Measurements from ENCODE around the gene NUP160. TPM values are rescaled to one million over a fixed set of nuclear protein-coding genes. Genes with fewer than 3 reads are reported as not detected.

Gene NUP160
- total and polyA plus RNA-seq, 2 of the 13 experiments (the other 11 are each of a cell fraction or from before 2014, with no cell fraction given): 28.3 to 43.5 TPM

Small RNA genes within 50 kb of the gene (small RNA-seq; reads per million reads assigned to genes)
- gene AC021443.1 (ENCODE audit: insufficient read depth in 2 of 3, insufficient read length in 3 of 3, low read depth in 2 of 3, low replicate concordance in 1 of 3): 0 reads per million in 3 experiments
- gene RF00019 (ENCODE audit: insufficient read depth in 2 of 3, insufficient read length in 3 of 3, low read depth in 2 of 3, low replicate concordance in 1 of 3): 0 reads per million in 3 experiments
- gene RNA5SP340 (ENCODE audit: insufficient read depth in 2 of 3, insufficient read length in 3 of 3, low read depth in 2 of 3, low replicate concordance in 1 of 3): 0 reads per million in 3 experiments

Other genes starting within 250 kb of the NUP160 start
- 272 and 373 TPM in 2 replicates for gene MTCH2, start 205.8 kb downstream of the NUP160 start, total RNA-seq (2016; rRNA removed; fragmentation: Illumina TruSeq; extraction: Trizol)
- 81.2 and 112 TPM in 2 replicates for gene MTCH2, start 205.8 kb downstream of the NUP160 start, polyA plus RNA-seq (2011; rRNA removed)
- 0.67 and 1.6 TPM in 2 replicates for gene AGBL2, start 133.0 kb downstream of the NUP160 start, total RNA-seq (2016; rRNA removed; fragmentation: Illumina TruSeq; extraction: Trizol)
- 5.7 and 6.7 TPM in 2 replicates for gene AGBL2, start 133.0 kb downstream of the NUP160 start, polyA plus RNA-seq (2011; rRNA removed)
- gene FNBP4, start 81.0 kb downstream of the NUP160 start, total RNA-seq (2016; rRNA removed; fragmentation: Illumina TruSeq; extraction: Trizol): 44.4 and 72.1 TPM in 2 replicates
- gene FNBP4, start 81.0 kb downstream of the NUP160 start, polyA plus RNA-seq (2011; rRNA removed): 128 and 137 TPM in 2 replicates
- gene PTPRJ, start 132.2 kb upstream of the NUP160 start, total RNA-seq (2016; rRNA removed; fragmentation: Illumina TruSeq; extraction: Trizol): 0.95 and 1.0 TPM in 2 replicates
- 1.2 and 1.5 TPM in 2 replicates for gene PTPRJ, start 132.2 kb upstream of the NUP160 start, polyA plus RNA-seq (2011; rRNA removed)

Measured in HepG2 (cell line).